Eye (tissue), 1 donor: Measurements from ENCODE around the gene SSRP1.
"Not testable (repeated sequence)": the region's sequence is repeated elsewhere in the genome, so short reads cannot be mapped to it uniquely, and the experiment has no call there.

Experiments used
- DNase-seq: peaks from one replicate; pipeline ENCODE4 v3.0.0-alpha.2; 2015

Gene SSRP1

GRCh38 chr11:57338142-57338541 is 2.5 kb upstream of the SSRP1 start, which contains the start of gene P2RX3:
Gene P2RX3 (plus strand): TSS chr11:57338352. CDS start chr11:57338551, 199 bp downstream.
- peak; percentile 74 for DNase-seq

DNA sequence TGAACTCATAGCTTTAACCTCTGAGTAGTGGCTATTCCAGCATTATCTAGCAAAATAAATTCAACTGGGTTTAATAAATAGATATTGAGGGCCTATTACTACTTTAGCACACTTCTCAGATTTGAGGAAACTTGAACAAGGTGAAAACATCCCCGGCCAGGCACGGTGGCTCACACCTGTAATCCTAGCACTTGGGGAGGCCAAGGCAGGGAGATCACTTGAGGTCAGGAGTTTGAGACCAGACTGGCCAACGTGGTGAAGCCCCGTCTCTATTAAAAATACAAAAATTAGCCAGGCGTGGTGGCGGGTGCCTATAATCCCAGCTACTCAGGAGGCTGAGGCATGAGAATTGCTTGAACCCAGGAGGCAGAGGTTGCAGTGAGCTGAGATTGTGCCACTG is 1.2 kb upstream of the SSRP1 start:
- not testable (repeated sequence) for DNase-seq

DNA sequence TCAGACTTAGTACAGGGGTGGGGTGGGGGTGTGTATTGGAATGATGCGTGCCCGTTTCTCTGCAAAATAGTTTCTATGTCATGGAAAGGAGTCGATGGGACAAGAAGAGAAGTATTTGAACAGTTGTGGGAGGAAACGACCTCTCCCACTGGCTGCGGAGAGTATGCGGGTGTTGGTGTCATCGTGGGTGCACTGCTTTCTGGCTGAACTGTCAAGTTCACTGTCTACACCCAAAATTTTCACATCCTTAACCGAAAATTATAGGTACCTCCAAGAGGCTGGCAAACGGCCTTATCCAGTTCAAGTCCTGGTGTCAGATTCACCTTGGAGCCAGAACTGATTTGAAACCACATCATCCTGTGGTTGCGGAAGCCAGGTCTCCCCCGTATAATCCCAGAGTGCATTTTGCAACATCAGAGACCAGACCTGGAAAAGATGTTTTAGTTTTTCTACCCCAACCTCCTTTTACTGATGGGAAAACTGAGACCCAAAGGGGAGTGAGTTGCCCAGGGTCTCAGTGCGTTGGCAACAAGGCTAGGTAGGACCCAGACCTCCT is 497 bp upstream of the SSRP1 start:
- DNase-seq = no peak

DNA sequence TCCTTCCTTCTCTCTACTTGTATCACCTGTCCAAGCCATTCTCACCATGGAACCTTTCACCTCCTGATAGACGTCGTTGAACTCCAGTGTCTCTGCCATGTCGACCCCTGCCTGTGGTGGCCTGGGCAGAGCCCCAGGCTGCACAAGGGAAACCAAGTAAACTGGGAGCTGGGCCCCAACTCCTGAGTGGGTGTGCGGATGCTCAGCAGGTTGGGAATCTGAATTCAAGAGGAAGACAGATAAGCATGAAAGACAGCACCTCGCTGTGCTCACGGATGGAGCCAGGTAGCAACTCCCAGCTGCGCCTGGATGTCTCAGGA is 709 bp downstream of the SSRP1 start:
- DNase-seq = no peak

DNA sequence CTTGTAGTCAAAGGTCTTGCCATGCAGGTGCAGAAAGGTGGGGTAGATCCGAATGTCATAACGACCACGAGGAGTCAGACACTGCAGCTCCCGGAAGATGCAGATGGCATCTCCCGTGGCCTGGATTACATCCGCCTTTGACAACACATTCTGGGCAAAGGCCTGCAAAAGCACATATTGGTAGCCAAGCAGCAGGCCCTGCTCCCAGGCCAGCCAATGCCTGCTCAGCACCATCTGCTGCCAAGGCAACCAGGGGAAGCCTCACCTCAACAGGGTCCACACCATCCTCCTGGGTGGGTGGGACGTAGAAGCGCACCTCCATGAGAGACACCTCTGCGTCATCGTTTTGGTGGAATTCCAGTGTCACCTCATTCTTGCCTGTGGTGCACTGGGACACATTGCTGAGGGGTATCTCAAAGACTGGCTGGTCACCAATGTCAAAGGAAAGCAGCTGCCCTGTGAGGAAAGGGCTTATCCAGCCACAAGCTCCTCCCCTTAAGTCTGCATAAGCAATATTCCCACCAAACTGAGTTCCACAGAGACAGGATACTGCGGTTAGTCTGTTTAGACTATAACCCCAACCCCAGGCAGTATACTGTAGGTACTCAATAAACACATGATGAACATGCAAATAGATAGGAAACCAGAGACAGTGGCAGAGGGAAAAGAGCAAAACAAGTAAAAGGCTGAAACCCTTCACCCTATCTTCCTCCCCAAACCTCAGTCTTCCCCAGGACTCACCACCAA is 2.8 kb downstream of the SSRP1 start:
- no peak for DNase-seq

DNA sequence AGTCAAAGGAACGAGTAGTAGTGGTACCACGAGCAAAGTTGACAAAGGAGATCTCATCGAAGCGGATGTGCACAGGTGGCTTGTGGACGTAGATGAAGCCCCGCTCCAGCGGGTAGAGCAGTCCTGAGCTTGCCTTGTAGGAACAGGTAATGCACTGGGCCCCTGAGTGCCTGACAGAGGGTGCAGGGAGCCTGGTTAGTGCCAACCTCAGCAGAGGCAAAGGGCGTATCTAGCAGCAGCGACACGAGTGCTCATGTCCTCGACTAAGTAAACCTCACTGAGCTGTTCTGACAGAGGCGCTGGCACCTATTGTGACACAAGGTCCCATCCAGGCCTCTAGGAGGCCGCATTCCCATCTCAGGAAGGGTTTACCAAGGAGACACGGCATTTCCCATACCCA is 4.0 kb downstream of the SSRP1 start:
- DNase-seq = no peak

DNA sequence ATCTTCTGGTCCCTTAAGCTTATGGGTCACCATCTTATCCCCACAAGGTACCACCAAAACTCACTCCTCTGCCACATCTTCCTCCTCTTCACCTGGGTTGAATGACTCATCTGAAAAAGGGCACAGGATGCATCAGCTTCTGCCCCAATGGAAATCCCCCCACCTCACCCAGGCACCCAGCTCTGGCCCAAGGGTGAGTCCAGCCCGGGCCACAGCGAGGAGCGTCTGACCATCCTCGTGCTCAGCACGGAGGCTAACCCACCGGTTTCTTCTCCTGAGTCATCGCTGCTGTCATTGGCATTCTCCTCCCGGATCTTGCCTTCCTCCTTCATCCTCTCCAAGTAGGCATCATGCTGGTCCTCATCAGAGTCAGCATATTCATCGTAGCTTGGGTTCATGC is 5.7 kb downstream of the SSRP1 start:
- DNase-seq = no peak

GRCh38 chr11:57327721-57328120 is 8.0 kb downstream of the SSRP1 start:
- no peak for DNase-seq

DNA sequence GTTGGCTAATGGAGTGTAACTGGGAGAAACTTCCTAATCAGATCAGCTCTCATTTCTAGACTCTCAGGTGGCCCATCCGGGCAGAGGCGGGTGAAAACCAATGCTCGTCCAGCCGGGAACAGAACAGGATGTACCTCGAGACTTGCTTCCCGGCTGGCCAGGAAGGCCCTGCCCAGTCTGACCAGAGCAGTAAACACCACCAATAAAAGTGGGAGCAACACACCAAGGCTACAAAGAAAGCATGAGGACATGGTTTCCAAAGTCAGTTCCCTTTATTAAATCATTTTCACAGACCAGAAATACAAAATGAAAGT is 10.0 kb downstream of the SSRP1 start:
- DNase-seq = no peak

- peak; percentile 98 for DNase-seq
Observed at GRCh38 chr11:57324886-57325734, 10.6 kb downstream of the SSRP1 start, which contains the start of gene TNKS1BP1. Gene TNKS1BP1 (minus strand): TSS chr11:57324952. CDS start chr11:57321885, 3,067 bp downstream.

GRCh38 chr11:57324154-57324885 is 11.4 kb downstream of the SSRP1 start:
- peak; percentile 91 for DNase-seq

- DNase-seq = no peak
Observed at GRCh38 chr11:57323855-57324153, 11.9 kb downstream of the SSRP1 start.

DNA sequence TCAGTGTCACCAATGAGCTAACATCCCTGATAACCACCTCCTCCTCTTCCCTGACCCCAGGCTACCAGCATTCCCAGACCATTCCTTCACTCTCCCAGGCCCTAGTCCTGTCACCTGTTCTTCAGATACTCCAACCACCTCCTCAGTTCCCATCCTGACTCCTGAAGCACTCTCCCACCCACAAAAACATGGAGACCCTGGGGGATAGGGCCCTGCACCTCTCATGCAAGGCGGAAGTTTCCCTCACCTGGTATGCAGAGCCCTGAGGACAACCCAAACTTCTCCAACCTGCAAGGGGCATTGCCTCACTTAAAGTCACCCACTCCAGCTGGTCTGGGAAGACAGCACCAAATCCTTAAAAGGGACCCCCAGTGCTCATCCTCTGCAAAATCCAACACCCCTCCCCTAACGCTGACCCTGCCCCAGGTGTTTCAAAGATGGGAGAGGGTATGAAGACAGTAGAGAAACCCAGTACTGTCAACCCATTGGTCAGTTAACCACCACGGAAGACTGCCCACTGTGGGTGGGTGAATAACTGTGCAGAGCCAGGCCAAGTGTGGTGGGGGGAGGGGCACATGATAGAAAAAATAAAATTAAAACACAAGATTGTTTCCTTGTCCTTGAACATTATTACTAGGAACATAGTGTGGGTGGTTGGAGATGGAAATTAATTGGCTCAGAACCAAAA is 12.4 kb downstream of the SSRP1 start:
- peak; percentile 27 for DNase-seq

DNA sequence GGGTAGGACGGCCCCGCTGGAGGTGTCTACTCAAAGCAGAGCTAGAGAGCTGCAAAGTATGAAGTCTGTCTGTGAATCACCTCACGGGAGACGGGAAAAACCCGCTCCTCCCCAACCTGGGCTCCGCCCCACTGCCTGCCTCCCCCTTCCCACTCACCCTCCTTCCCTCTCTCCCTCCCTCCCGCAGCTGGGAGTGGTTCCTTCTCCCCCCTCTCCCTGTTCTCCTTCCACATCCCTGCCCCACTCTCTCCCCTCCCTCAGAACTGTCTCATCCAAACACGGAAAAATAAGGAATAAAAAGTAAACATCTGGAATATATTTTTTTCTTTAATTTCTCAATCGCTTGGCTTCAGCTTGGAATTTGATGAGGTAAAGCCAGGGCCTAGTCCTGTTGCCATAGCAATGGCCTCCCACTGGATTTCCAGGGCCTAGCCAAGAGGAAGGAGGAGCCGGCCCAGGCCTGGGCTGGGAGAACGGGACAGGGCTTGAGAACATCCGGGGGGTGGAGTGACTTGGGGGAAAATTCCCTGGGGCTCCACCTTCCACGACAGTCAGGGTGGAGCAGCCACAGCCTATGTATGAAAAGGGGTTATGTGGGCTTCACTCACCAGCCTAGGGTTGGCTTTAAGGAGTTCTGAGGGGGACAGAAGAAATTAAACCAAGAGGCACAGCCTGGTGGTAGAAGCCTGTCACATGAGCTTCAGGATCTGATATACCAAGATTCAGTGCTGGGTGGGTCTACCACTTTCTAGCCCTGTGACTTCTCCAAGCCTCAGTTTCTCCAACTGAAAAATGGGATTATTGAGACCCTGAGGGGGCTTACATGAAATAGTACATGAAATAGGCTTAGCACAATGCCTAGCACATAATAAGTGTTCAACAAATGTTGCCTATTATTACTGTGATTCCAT is 13.2 kb downstream of the SSRP1 start:
- peak; percentile 95 for DNase-seq

- DNase-seq = no peak
Observed at GRCh38 chr11:57321388-57322255, 14.1 kb downstream of the SSRP1 start.

- no peak for DNase-seq
Observed at GRCh38 chr11:57320719-57321387, 14.8 kb downstream of the SSRP1 start.

DNA sequence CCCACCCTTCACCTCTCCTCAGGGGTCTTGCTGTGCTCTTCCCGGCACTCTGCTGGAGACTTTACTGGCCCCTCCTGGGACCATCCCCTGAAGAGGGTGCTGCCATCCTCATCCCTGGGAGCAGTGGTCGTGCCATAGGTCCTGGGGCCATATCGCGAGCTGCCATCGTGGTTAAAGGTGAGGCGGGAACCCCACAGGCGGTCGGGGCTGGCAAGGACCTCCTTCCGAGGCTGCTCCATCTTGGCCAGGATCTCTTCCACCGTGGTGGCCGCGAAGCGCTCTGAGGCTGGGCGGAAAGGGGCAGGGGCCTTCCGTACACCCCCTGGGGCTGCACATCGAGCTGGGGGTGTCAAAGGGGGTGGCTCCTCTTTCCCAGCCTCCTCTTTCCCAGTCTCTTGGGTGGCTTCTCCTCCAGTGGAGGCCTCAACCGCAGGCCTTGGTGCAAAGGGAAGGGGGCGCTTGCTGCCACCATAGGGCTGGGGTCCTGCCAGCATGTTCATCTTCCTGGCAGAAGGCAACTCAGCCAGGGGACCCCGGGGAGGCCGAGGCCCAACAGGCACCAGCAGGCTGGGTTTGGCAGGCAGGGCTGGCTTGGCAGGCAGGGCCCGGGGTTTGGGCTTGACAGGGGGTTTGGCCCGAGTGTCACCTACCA is 15.5 kb downstream of the SSRP1 start:
- no peak for DNase-seq

DNA sequence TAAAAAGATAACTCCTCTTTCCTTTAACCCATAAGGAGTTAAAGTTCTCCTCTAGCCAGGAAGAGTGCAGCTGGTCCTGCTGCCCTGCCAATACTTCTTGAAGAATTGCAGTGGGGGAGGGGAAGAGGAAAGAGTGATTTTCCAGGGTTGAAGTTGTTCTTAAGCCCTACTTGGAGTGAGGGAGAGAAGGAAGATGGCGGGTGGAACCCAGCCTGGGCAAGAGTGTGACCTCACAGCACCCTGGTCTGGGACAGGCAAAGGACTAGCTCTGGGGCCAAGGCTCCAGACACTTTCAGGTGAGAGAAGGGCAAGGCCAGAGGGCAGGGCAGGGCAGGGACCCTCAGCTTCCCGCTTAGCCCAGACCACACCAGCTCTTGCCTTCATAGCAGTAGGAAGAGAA is 17.5 kb downstream of the SSRP1 start:
- no peak for DNase-seq

DNA sequence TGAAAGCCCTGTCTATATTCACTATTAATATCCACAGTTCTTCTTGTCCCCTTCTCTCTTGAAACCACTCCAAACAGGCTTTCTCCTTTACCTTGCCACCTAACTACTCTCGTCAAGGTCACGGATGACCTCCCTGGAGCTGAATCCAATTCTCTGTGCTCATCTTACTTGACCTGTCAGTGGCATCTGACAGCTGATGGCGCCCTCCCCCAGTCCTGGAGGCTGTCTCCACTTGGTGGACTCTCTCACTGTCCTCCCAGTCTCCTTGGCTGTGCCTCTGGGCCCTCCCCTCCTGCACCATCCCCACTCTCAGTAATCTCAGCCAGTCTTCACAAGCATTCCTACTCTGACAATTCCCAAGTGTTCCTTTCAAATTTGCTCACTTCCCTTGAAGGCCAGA is 19.7 kb downstream of the SSRP1 start:
- DNase-seq = no peak

GRCh38 chr11:57315491-57315890 is 20.2 kb downstream of the SSRP1 start:
- peak; percentile 27 for DNase-seq
